GM21360 (cell line): ENCODE measurements around the gene PRODH.
"Not testable (repeated sequence)": the region's sequence is repeated elsewhere in the genome, so short reads cannot be mapped to it uniquely, and the experiment has no call there.

ENCODE experiments used
- ATAC-seq: cut with Tn5 transposase; IDR thresholded peaks from one replicate; pipeline ENCODE4 v1.9.1; 2021; ENCODE audit warnings: mild to moderate bottlenecking, moderate library complexity; ENCODE audit not compliant: unreplicated experiment

PRODH gene

GRCh38 chr22:18954990-18955571 is 19.0 kb upstream of the PRODH start:
- no peak for ATAC-seq

- not testable (repeated sequence) for ATAC-seq
These were observed 18.4 kb upstream of the PRODH start for GRCh38 chr22:18954303-18954989.

- not testable (repeated sequence) for ATAC-seq
These were observed 17.0 kb upstream of the PRODH start for GRCh38 chr22:18953128-18953527.

- ATAC-seq, result no peak
These were observed 15.9 kb upstream of the PRODH start for GRCh38 chr22:18952022-18952421.

GRCh38 chr22:18950141-18950540 is 14.0 kb upstream of the PRODH start:
- ATAC-seq, result no peak

- ATAC-seq, result no peak
These were observed 11.8 kb upstream of the PRODH start for GRCh38 chr22:18947905-18948304.

- ATAC-seq, result not testable (repeated sequence)
These were observed 11.0 kb upstream of the PRODH start for GRCh38 chr22:18947105-18947504.

- ATAC-seq, result not testable (repeated sequence)
These were observed 2.6 kb upstream of the PRODH start for GRCh38 chr22:18938691-18939090.

GRCh38 chr22:18934688-18935087 is 1.4 kb downstream of the PRODH start:
- not testable (repeated sequence) for ATAC-seq

- ATAC-seq, result no peak
These were observed 2.2 kb downstream of the PRODH start for GRCh38 chr22:18933914-18934313.

GRCh38 chr22:18931905-18932652 is 4.0 kb downstream of the PRODH start:
- ATAC-seq, result no peak

- no peak for ATAC-seq
These were observed 6.6 kb downstream of the PRODH start for GRCh38 chr22:18929459-18929858.

- no peak for ATAC-seq
These were observed 8.5 kb downstream of the PRODH start for GRCh38 chr22:18927573-18927972.

GRCh38 chr22:18927020-18927419 is 9.1 kb downstream of the PRODH start:
- ATAC-seq, result no peak

- ATAC-seq, result no peak
These were observed 10.6 kb downstream of the PRODH start for GRCh38 chr22:18925368-18926064.

- ATAC-seq, result not testable (repeated sequence)
These were observed 15.7 kb downstream of the PRODH start for GRCh38 chr22:18920257-18920902.

GRCh38 chr22:18917818-18918217 is 18.3 kb downstream of the PRODH start:
- not testable (repeated sequence) for ATAC-seq

- ATAC-seq, result not testable (repeated sequence)
These were observed 20.5 kb downstream of the PRODH start for GRCh38 chr22:18915550-18915949.

GRCh38 chr22:18914558-18914957 is 21.5 kb downstream of the PRODH start:
- not testable (repeated sequence) for ATAC-seq

GRCh38 chr22:18912264-18912946 is 23.7 kb downstream of the PRODH start:
- not testable (repeated sequence) for ATAC-seq
